Heart right ventricle (tissue), 16 donors: ENCODE results near the gene NLRP14. TPM values are rescaled to one million over a fixed set of nuclear protein-coding genes. Genes with fewer than 3 reads are reported as not detected.

Experiments used
- ATAC-seq, 8 donors: fragments of 200-7000 bp; cut with Tn5 transposase; one replicate each; pipeline ENCODE4 v1.9.1; 2020; ENCODE audit warnings: mild to moderate bottlenecking in 8 of 8, moderate library complexity in 8 of 8, moderate number of reproducible peaks in 1 of 8
- DNase-seq, 2 donors: peaks; one replicate each; pipeline ENCODE4 v3.0.0-alpha.2; 2020
- H3K27ac ChIP-seq, 10 donors: fragments of 200-600 bp; sonication (generic) in 2 of 10; one replicate each; pipeline versions ENCODE4 v1.5.0 to v1.8.0; 2020 to 2022; ENCODE audit warnings: mild to moderate bottlenecking in 3 of 10
- H3K27me3 ChIP-seq, 7 donors: fragments of 200-600 bp; one replicate each; pipeline ENCODE4 v1.8.0; 2021 to 2022; ENCODE audit warnings: mild to moderate bottlenecking in 2 of 7
- H3K36me3 ChIP-seq, 9 donors: fragments of 200-600 bp; sonication (generic) in 1 of 9; one replicate each; pipeline versions ENCODE4 v1.5.0 to v1.8.0; 2020 to 2022; ENCODE audit warnings: mild to moderate bottlenecking in 2 of 9
- H3K4me1 ChIP-seq, 9 donors: fragments of 200-600 bp; sonication (generic) in 1 of 9; one replicate each; pipeline versions ENCODE4 v1.5.0 to v1.8.0; 2020 to 2022; ENCODE audit warnings: mild to moderate bottlenecking in 4 of 9
- H3K4me3 ChIP-seq, 10 donors: fragments of 200-600 bp; sonication (generic) in 2 of 10; one replicate each; pipeline versions ENCODE4 v1.5.0 to v1.8.0; 2020 to 2022; ENCODE audit warnings: mild to moderate bottlenecking in 7 of 10, moderate library complexity in 2 of 10
- H3K9me3 ChIP-seq, 11 donors: fragments of 200-600 bp in 10 of 11; sonication (generic) in 2 of 11; one replicate each; pipeline versions ENCODE4 v1.5.0 to v1.8.0; 2013 to 2022; ENCODE audit warnings: mild to moderate bottlenecking in 2 of 11, control low read depth in 1 of 11, moderate library complexity in 1 of 11
- WGBS, 2 donors: extraction: QIAGEN DNeasy Blood & Tissue Kit; methylation state at CpG; one replicate each; pipeline ENCODE4 v1.1.7; 2013; ENCODE audit warnings: inconsistent platforms in 1 of 2; 5-methylcytosine and 5-hydroxymethylcytosine counted together
- intact Hi-C, 10 donors: fragments of 100-400 bp; cut with DNase I; formaldehyde crosslinking; loops; one replicate each; pipeline versions ENCODE4 v1.11.1 to v1.14.2; 2022
- polyA plus RNA-seq, 2 donors: library from polyadenylated mRNA; stranded (reverse); fragments of 200-250 nt; gene quantifications; one replicate each; pipeline ENCODE4 v1.2.3, GENCODE V29; 2013
- total RNA-seq, 10 donors: library from RNA; stranded (reverse); fragmentation: NEBNext Ultra II Directional in 3 of 10; extraction: Animal tissue kit (Norgen Biotek cat#: 25700) in 3 of 10; gene quantifications; one replicate each; pipeline versions ENCODE4 v1.2.1 to v1.2.4, GENCODE V29; 2021 to 2023
- TF ChIP-seq, protein P1 (sequence below), 9 donors: fragments of 200-600 bp; sonication (generic) in 2 of 9; IDR thresholded peaks; one replicate each; pipeline versions ENCODE4 v1.5.0 to v1.8.0; 2021 to 2022; ENCODE audit warnings: antibody characterized with exemption in 9 of 9, mild to moderate bottlenecking in 5 of 9, moderate library complexity in 1 of 9
- donor health status: Arrhythmogenic right ventricular cardiomyopathy.
- donor health status: ischemic (EF 13 %, LVEDD 7.1; RV severe dilation, severe dysfunction).
- donor health status: healthy with polysubstance abuse.
- donor health status: DM: no; HTN: yes; CAD: no.
- donor health status: DM: no; HTN: no; CAD: no.
- donor health status: ischemic (EF 25% LVEDD 6.9; RV normal size, moderate dysfunction).
- donor health status: ischemic (EF 25% LVEDD 5.7; RV mildly dilated, moderate dysfunction).
- donor health status: healthy.
- donor health status: DM: yes; HTN: yes; CAD: no.
- donor health status: Ischemic cardiomyopathy.
- donor health status: ischemic (EF 35%, LVEDD 5.7; RV mildly dilated, moderate dysfunction).
- donor health status: nonischemic (EF 11% LVEDD 7.7; RV severe dilation, severe dysfunction).
- donor health status: DM: yes; HTN: yes; CAD: no.
- donor health status: PGD.
- donor health status: ischemic (EF 29% LVEDD 5.4; RV normal size, mild dysfunction).
- donor health status: nonischemic (EF 23%, LVEDD 6.1; RV moderate dilation, normal function).

Gene NLRP14
- total and polyA plus RNA-seq, 12 donors, result 0.07 to 0.11 TPM; not detected in 10

DNA sequence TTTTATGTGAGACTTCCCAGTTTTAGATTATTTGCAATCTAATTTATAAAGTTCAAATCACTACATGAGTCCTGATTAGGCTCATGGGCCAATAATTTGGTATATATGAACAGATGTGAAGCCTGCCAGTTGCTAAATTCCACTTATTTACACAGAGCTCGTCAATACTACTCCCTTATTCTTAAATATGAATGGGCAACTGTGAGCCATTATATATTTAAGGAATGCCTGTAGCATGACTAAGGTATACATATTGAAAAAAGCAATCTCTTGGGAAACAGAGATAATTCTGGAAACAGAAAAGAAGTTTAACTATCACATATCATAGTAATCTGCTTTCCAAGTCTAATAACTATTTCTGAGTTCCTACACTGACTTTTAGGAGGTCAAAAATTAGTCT lies 95.5 kb downstream of the NLRP14 start:
- no peak overlapping the region for H3K27ac ChIP-seq
- no peaks in the 10 kb centered on the region for H3K36me3 ChIP-seq
- no peaks in the 10 kb centered on the region for H3K9me3 ChIP-seq
- peaks cover 0 to 30% (median 14%) of the 10 kb centered on the region in 7 donors for H3K27me3 ChIP-seq
- ATAC-seq, result no peak
- intact Hi-C loops, result no loop called here
- TF ChIP-seq, protein P1, sequence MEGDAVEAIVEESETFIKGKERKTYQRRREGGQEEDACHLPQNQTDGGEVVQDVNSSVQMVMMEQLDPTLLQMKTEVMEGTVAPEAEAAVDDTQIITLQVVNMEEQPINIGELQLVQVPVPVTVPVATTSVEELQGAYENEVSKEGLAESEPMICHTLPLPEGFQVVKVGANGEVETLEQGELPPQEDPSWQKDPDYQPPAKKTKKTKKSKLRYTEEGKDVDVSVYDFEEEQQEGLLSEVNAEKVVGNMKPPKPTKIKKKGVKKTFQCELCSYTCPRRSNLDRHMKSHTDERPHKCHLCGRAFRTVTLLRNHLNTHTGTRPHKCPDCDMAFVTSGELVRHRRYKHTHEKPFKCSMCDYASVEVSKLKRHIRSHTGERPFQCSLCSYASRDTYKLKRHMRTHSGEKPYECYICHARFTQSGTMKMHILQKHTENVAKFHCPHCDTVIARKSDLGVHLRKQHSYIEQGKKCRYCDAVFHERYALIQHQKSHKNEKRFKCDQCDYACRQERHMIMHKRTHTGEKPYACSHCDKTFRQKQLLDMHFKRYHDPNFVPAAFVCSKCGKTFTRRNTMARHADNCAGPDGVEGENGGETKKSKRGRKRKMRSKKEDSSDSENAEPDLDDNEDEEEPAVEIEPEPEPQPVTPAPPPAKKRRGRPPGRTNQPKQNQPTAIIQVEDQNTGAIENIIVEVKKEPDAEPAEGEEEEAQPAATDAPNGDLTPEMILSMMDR (IDR thresholded peaks at IDR 0.05), result no peak
- 38 to 48% methylated on average over 1 of the region's 1 CpG for WGBS, 2 donors
- no peak for DNase-seq
- no peaks in the 10 kb centered on the region for H3K4me1 ChIP-seq
- no peak overlapping the region for H3K4me3 ChIP-seq

DNA sequence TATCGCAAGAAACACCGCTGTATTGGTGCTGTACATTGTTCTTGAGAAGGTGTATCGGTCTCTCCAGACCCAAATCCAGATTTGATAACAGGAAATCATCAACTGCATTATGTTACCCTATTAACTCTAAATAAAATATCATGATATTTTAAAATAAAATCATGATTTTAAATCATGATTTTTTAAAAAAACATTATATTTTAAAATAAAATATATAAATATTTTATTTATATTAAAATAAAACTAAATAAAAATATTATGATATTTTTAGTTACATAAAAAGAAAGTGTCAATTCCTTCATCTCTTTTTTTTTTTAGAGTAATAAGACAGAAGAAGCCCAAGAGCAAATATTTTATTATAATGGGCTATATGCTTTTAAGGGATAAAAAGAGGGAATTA lies 96.1 kb downstream of the NLRP14 start:
- Histone ChIP-seq H3K4me3 (no peak overlapping the region), H3K9me3 (no peaks in the 10 kb centered on the region), H3K27me3 (peaks cover 0 to 30% (median 14%) of the 10 kb centered on the region in 7 donors), H3K4me1 (no peaks in the 10 kb centered on the region), H3K27ac (no peak overlapping the region), H3K36me3 (no peaks in the 10 kb centered on the region)
- DNase-seq (no peak), ATAC-seq (no peak)
- TF ChIP-seq, protein P1 (IDR thresholded peaks at IDR 0.05), result no peak
- 94 to 95% methylated on average over 3 of the region's 3 CpGs for WGBS, 2 donors
- intact Hi-C loops, result no loop called here

Other genes starting within 250 kb of the NLRP14 start
- gene OR2AG2, start 248.5 kb upstream of the NLRP14 start, total RNA-seq, result not detected
- gene OR2AG2, start 248.5 kb upstream of the NLRP14 start, polyA plus RNA-seq, result not detected
- not detected for gene OR2AG1, start 237.5 kb upstream of the NLRP14 start, total RNA-seq
- not detected for gene OR2AG1, start 237.5 kb upstream of the NLRP14 start, polyA plus RNA-seq
- gene OR6A2, start 220.8 kb upstream of the NLRP14 start, total RNA-seq, result not detected
- not detected for gene OR6A2, start 220.8 kb upstream of the NLRP14 start, polyA plus RNA-seq
- gene OR10A5, start 174.8 kb upstream of the NLRP14 start, total RNA-seq, result not detected
- gene OR10A5, start 174.8 kb upstream of the NLRP14 start, polyA plus RNA-seq, result not detected
- gene OR10A2, start 157.4 kb upstream of the NLRP14 start, total RNA-seq, result not detected
- not detected for gene OR10A2, start 157.4 kb upstream of the NLRP14 start, polyA plus RNA-seq
- not detected for gene OR10A4, start 143.9 kb upstream of the NLRP14 start, total RNA-seq
- gene OR10A4, start 143.9 kb upstream of the NLRP14 start, polyA plus RNA-seq, result not detected
- not detected for gene OR2D2, start 128.0 kb upstream of the NLRP14 start, total RNA-seq
- gene OR2D2, start 128.0 kb upstream of the NLRP14 start, polyA plus RNA-seq, result not detected
- gene OR2D3, start 99.5 kb upstream of the NLRP14 start, total RNA-seq, result not detected
- not detected for gene OR2D3, start 99.5 kb upstream of the NLRP14 start, polyA plus RNA-seq
- gene ZNF215, start 94.1 kb upstream of the NLRP14 start, total RNA-seq, result under 1 TPM in 9 of 10 donors, not detected in 1; 0.19 to 0.52 (median 0.33) TPM
- under 1 TPM; 0.15 to 0.19 TPM for gene ZNF215, start 94.1 kb upstream of the NLRP14 start, polyA plus RNA-seq
- gene ZNF214, start 133 bp upstream of the NLRP14 start, total RNA-seq, result 1 to 10 TPM in 6 of 10 donors, under 1 TPM in 4; 0.61 to 2.0 (median 1.3) TPM
- gene ZNF214, start 133 bp upstream of the NLRP14 start, polyA plus RNA-seq, result under 1 TPM; 0.22 to 0.68 TPM
- gene RBMXL2, start 68.5 kb downstream of the NLRP14 start, total RNA-seq, result not detected
- not detected for gene RBMXL2, start 68.5 kb downstream of the NLRP14 start, polyA plus RNA-seq
- gene SYT9, start 231.4 kb downstream of the NLRP14 start, total RNA-seq, result under 1 TPM in 8 of 10 donors, not detected in 2; 0.07 to 0.66 (median 0.37) TPM
- under 1 TPM in 1 of 2 donors, not detected in 1; 0.01 TPM for gene SYT9, start 231.4 kb downstream of the NLRP14 start, polyA plus RNA-seq